ENCODE measurements around the gene UBE3D.

DNA sequence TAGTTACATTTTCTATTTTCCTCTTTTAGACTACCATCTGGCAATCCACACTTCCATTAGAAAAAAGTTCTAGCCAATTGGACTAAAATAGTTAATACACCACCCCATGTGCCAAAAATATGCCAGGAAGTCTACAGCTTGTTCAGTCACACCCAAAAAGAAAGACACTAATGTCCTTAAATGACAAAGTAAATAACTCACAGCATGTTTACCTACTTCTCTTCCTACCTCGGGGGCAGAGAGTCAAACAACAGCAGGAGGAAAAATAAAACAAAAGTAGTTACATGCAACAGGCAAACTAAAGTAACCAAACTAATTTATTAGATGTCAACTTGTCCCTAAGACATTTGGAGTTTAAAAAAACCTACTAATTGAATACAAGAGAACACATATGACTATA, 57.0 kb downstream of the UBE3D start:
- no peak for TF ChIP-seq CTCF (IDR thresholded peaks at IDR 0.05 in 8 of 11, conservative IDR thresholded peaks at IDR 0.05 in 3 of 11)
- no peak for TF ChIP-seq POLR2A (IDR thresholded peaks at IDR 0.05)
- no peak for TF ChIP-seq POLR2AphosphoS5 (IDR thresholded peaks at IDR 0.05)
